Skin of body (tissue), 2 donors: ENCODE results near the gene ZFYVE28. TPM values are rescaled to one million over a fixed set of nuclear protein-coding genes. Genes with fewer than 3 reads are reported as not detected.

Experiments used
- DNase-seq: peaks from one replicate; lab custom pipeline; 2025; lab: John Stamatoyannopoulos, UW
- total RNA-seq: library from RNA; depleted of rRNA; stranded (reverse); fragments of >200 nt; gene quantifications from one replicate; pipeline ENCODE4 v1.2.3, GENCODE V29; 2014

ZFYVE28 gene
- total RNA-seq, 1 donor from 2014 or later: 5.1 TPM

- no peak for DNase-seq
These were observed 157.2 kb downstream of the ZFYVE28 start for GRCh38 chr4:2261110-2261852.

- no peak for DNase-seq
These were observed 157.9 kb downstream of the ZFYVE28 start for GRCh38 chr4:2260344-2261109.

DNA sequence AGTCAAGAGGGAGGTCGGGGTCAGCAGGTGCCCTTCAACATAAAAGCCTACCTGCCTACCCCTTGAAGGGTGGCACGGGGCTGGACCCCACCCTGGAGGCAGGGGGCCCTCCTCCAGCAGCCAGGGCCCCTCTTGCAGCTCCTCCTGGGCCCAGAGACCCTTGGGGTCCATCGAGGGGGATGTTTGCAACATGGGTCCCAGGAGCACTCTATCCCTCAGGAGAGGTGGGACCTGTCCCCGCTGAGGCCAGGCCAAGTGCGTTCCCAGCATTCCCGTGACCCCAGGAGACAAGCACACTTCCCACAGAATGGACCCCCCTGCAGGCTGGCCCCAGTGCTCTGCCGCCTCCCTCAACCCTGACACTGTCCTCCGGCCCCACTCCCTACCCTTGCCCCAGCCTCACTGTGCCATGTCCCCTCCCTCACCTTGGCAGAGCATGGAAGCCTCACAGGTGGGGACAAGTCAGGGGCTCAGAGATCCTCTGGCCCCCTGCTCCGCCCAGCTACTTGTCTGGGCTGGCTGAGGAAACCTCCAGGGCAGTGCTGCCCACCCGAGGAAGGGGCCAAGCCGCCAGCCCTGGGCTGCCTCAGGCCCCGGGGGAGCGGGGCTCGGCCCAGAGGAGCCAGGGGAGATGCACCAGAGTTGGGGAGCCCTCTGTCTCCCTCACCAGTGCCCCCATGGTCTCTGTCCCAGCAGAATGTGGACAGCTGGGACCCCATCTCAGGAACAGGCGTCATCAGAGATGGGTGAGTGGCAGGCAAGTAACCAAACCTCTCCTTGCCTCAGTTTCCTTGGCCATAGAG is 158.7 kb downstream of the ZFYVE28 start:
- DNase-seq: no peak

DNA sequence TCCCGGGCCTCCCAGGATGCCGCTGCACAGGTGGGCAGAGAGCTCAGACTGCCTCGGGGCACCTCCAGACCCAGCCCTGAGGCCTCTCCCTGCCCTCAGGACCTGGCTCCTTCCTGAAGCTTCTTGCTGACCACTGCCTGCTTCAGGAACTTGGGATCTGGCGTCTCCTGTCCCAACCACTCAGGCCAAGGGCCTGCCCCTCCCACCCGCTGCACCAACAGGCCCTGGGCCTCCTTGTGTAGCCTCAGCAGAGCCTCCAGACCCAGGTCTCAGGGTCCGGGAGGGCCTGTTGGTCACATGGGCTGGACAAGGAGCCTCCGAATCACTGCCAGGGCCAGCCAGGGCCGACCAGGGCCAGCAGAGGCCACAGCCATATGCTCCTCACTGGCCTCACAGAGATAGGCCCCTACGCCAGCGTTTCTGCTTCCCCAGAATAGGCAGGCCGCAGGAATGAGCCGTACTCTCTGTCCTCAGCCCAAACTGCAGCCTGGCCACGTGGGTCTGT is 159.4 kb downstream of the ZFYVE28 start:
- DNase-seq: no peak

GRCh38 chr4:2258091-2259035 is 160.1 kb downstream of the ZFYVE28 start:
- DNase-seq: no peak

DNA sequence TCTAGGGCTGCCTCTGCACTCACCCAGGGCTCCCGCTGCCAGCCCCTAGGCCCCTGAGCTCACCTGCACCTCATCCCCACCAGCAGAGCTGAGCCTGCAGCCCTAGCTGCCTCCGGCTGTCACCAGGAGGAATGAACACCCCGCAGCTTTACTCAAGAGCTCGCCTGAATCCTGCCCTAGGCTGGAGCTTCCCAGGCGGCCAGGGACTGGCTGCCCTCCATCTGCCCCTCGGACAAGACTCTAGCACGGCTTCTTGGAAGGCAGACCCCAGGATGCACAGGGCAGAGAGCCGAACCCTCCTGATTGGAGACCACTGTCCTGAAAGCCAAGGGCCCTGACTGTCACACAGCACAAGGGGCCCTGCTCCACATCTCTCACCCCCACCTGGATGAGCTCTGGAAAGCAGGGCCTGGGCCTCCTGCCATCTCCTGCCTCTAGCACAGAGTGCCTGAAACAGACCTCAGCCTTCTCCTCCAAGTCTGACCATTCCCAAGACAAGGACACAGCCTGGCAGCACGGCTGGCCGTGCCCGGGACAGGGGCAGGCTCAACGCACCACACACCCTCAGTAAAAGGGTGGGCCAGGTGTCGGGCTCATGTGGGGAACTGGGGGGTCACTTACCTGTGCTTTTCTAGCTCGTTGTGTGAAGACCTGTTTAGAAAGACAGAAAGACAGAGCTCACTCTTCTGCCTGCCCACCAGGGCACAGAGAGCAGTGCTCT is 160.9 kb downstream of the ZFYVE28 start:
- DNase-seq: no peak

DNA sequence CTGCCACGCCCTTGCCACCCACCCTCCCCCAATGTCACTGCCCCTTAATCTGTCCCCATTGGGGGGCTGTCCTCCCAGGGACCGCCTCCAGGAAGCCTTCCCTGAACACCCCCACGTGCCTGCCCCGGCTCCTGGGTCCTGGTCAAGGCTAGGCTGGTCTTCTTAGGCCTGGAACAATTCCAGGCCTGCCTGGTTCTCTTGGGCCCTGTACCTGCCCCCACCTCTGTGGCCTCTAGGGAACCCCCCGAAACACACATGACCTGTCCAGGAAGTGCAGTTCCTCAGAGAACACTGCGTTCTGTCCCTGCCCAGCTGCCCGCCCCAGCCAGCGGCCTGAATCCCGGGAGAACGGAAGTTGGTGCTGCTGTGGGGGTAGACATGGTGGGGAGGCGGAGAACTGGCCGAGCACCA is 161.7 kb downstream of the ZFYVE28 start:
- DNase-seq: no peak

DNA sequence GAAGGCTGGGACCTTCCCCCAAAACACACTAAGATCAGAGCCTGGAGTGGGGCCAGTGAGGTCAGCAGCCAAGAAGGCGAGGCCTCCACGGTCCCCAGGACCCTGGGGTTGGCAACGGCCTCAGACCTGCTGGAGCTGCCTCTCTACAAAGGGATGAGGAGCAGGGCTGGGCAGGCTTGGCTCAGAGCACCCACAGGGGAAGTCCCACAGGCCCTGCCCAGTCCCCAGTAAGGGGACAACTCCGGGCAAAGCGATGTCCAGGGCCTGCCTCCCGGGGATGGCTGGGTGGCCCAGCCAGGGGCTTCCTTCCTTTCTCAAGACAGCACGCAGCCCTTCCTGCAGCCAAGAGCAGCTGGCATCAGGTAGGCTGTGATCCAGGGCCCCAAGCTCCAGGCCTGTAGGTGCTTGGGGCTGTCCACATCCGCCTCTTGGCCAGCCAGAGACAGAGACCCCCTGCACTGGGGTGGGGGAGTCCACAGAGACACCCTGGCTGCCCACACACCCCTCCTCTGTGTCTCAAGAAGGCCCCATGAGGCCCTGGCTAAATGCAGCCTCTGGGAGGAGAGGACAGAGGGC is 162.2 kb downstream of the ZFYVE28 start:
- no peak for DNase-seq

- no peak for DNase-seq
These were observed 162.8 kb downstream of the ZFYVE28 start for GRCh38 chr4:2255501-2256155.

DNA sequence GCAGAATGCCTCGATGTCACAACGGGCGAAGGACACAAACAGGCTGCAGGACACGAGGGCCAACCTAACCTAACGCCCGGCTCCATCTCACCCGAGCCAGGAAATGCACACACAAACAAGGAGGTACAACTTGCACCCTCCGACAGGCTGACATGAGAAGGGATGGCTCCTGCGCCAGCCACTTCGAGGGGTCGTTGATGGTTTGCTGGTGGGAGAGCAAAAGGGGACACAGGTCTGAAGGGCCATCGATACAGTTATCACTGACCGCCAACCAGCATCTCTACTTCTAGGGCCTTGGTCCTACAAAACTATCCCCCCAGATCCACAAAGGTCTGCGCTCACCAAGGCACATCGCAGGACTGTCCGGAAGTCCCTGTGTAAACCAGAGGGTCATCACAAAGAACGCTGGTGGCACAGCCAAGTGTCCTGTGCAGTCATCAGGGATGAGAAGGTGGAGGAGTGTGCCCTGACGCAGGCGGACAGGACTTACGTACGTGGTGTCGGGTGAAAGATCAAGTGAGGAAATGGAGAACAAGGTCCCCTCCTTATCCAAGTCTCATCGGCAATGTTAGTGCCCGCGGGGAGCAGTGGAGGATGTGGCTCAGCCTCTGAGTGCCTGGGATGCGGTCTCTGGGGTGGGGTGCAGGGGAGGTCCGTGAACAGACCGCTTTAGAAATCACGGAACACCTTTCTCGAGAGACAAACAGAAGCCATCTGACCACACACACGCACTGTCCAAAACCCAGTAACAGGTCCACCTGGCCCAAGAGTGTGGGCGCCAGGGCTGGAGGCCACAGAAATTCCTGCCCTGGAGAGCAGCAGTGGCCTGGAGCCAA is 163.6 kb downstream of the ZFYVE28 start:
- no peak for DNase-seq

DNA sequence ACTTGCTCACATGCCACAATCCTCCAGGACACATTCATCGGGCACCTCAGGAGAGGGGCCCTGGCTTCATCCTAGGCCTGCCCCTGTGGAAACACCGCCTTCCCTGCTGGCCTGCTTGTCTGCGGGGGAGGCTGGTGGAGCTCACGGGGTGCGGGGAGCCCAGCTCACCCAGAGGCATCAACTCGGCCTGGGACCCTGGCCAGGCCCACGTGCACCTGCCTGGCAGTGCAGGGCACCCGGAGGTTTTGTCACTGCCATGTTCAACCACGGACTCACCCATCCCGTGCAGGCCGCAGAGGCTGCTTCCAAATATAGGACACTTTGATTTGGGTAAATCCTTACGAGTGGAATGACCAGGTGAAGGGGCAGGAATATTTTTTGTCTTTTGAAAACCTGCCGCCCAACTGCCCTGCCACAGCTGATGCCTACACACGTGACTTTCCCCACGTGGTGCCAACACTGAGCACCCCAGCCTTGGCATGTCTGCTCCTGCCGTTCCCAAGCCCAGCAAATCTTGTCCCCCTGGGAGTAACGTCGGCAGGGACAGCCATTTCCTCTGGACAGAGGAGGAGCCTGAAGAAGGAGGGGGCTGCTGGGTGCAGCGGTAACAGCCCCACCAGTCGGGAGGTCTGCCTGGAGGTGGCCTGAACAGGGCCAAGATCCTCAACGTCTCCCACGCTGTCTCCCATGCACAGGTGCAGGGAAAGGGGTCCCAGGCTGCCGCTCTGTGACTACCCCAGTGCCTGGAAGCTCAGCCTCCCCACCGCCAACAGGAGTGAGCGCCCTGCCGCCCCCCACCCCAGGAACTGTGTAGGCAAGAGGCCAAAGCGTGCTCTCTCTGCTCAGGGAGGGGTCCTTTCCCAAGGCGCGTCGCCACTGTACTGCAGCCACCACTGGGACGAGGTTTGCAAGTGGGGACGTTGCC is 165.0 kb downstream of the ZFYVE28 start:
- no peak for DNase-seq

DNA sequence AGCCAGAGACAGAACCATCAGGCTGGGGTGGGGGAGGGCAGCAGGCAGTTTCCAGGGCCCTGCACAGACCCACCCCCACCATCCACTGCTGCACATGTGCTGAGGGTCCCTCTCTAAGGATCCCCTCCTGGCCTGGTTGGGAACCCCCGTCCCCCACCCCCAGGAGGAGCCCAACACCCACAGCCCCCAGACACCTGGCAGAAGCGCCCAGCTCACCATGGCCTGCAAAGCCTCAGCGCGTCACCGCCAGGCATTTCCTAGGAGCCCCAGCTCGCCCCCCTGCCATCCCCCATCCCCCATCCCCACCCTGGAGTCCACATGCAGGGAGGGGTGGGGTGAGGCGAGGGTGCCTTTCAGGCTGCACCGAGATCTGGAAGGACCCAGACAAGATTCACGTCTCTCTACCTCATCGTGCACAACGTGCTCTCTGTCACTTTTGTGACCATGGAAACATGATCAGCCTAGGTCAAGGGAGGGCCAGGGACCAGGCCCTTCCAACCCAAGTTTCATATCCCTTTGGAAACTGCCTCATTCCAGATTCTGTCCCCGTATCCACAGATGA is 165.8 kb downstream of the ZFYVE28 start:
- DNase-seq: no peak

DNA sequence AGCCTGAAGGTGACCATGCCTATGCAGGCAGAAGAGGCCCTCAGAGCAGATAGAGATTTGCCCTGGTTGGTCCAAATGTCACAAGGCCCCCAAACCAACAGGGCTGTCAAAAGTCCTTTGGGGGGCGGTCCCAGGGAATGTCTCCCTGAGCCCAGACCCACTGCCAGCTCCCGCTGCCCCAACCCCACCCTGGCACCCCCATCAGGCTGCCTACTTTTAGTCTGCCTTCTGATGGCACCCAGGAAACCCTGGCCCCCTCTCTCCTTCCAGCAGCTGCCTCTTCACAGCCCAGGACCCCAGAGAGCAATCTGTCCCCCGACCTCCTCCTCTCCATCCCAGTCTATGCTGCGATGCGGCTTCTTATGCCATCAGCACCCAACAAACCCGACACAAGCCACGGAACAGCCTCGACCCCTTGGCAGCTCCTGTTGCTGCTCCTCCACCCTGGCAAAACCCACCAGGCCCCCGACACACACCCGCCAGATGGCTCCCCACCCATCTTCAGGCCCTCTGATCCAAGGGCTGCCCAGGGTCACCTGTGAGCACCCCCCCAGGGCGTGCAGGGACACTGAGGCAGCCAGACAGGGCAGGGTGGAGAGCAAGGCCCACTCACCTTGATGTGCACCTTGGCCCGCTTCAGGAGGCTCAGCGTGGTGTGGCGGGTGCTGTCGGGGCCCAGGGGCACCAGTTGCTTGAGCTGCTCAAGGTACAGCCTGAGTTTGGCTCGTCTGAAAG is 166.5 kb downstream of the ZFYVE28 start:
- DNase-seq: no peak

GRCh38 chr4:2251073-2251794 is 167.2 kb downstream of the ZFYVE28 start:
- no peak for DNase-seq

GRCh38 chr4:2250357-2251072 is 167.9 kb downstream of the ZFYVE28 start:
- DNase-seq: no peak
